Measurements from ENCODE around the gene EFTUD2.

Gene EFTUD2

DNA sequence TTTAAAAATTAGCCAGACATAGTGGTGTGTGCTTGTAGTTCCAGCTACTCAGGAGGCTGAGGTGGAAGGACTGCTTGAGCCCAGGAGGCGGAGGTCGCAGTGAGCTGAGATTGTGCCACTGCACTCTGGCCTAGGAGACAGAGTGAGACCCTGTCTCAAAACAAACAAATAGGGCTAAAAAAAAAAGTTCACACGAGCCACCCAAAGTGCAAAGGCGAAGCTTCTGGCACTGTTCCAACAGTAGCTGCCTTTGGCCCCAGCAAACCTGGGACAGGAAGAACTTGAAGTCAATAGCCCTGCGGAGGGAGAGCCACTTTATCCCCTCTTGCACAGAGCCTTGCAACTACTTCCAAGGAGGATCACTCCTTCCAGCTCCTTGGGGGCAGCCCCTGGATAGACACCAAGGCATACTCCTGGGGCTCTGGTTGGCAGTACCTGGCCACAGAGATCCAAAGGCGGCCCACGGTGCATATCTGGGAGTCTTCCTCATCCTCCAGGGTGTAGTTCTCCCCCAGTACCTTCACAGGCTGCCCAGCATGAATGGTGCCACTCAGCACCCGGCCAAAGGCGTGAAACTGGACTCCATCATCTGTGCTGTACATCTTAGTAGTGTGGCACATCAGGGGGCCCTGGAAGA, 36.8 kb downstream of the EFTUD2 start:
- H3K4me3 ChIP-seq (ENCODE audit: low read depth, low read length): no peak overlapping the region
- DNase-seq (ENCODE audit: low read depth): no peak

DNA sequence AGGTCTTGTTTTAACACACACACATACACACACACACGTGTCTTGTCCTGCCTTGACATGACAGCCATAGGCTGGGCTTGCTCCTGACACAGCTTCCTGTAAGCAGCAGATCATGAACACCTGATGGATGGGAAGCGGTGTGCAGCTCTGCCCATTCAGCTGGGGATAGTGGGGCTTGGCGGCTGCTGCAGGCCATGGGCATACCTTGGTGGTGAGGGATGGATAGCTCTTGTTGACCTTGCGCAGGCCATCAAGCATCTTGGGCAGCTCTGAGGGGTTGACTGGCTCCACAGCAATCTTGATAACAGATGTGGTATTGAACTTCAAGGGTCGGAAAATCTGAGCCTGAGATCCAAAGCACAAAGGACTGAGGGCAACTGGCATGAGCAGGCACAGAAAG, 39.5 kb downstream of the EFTUD2 start:
- no peak overlapping the region for H3K4me3 ChIP-seq (ENCODE audit: low read depth, low read length)
- no peak for DNase-seq (ENCODE audit: low read depth)

DNA sequence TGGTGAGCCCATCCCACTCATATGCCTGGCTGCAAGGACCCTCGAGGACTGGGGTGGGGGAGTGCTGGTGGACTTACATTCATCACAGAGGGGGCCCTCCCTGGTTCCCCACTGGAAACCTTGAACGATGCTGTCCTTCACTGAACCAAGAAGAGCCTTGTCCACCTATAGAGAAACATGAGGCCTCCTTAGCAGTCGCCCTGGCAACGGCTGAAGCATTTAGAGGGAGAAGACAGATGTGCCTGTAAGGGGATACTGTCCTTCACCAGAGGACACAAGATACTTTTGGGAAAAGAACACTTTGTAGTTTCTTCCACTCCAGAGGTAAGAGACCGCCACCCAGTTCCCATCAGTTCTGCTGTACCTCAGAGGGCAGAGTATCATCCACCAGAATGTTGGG, 45.1 kb downstream of the EFTUD2 start:
- H3K4me3 ChIP-seq (ENCODE audit: low read depth, low read length): no peak overlapping the region
- DNase-seq (ENCODE audit: low read depth): no peak

DNA sequence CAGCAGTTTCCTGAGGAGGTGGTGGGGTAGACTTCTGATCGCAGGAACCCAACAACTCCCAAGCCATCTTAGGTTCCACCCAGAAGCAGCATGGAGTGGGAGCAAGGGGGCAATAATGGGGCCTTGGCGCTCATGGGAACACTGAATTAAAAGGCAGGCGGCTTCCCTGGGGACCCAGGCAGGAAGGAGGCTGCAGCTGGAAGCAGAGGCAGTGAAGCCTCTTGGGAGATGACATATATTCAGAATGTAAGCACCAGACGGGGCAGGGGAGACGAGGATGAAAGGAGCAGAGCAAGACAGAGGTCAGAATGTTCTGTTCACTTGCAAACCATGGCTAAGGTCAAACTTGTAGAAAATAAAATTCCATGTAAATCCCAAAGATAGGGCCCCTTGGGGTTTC, 48.6 kb downstream of the EFTUD2 start:
- no peak for DNase-seq (ENCODE audit: low read depth)
- no peak overlapping the region for H3K4me3 ChIP-seq (ENCODE audit: low read depth, low read length)

DNA sequence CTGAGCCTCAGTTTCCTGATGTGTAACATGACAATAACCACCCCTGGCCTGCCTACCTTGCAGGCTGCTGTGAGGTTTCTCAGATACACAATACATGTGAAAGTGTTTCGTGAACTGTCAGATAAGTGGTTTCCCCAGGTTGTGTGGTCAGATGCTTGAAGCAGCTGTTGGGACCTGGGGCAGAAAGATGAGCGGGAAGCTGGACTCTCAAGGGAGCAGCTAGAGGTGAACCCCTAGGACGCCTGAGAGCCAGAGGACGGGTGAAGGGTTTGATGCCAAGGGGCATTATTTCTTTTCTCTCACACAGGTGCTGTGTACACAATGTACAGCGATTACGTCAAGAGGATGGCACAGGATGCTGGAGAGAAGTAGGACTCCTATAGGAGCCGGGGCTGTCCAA, 49.2 kb downstream of the EFTUD2 start:
- H3K4me3 ChIP-seq (ENCODE audit: low read depth, low read length): no peak overlapping the region
- DNase-seq (ENCODE audit: low read depth): no peak

DNA sequence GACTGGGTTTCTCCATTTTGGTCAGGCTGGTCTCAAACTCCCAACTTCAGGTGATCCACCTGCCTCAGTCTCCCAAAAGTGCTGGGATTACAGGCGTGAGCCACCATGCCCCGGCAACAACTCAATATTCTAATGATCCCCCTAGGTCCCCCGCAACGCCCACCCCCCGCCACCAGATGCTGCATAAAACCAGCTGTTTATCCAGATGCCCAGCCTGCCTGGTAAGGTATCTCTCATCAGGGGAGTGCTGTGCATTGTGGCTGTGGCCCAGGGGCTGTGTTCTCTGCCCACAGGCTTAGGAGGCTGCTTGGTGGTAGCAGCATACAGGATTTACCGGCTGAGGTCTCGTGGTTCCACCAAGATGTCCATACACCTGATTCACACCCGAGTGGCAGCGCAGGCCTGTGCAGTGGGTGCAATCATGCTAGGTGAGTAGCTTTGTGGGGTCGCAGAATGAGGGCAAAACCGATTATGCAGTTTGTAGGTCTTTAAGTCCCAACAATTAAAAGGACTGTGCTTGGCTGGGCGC, 50.2 kb downstream of the EFTUD2 start:
- H3K4me3 ChIP-seq (ENCODE audit: low read depth, low read length): no peak overlapping the region
- DNase-seq (ENCODE audit: low read depth): no peak

DNA sequence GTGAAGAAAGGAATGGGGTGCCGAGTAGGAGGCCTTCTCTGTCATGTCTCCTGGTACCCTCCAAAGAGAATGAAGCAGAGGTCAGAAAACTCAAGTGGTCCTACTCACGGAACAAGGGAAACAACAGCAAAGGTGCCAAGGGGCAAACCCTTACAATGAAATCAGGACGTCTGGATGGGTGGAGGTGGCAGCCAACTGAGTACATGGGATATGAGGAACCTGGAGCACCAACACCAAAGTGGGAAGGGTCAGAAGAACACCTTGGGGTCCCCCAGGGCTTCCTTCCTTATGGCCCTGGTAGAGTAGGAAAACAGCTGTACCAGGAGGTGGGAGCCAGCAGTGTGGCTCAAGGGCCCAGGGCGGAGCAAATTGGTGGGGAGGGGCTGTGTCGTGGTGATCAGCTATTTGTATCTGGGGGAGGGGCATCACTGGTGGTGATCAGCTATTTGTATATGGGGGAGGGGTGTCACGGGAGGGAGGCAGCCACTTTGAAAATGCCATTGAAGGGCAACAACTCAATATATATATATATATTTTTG, 50.9 kb downstream of the EFTUD2 start:
- H3K4me3 ChIP-seq (ENCODE audit: low read depth, low read length): no peak overlapping the region
- DNase-seq (ENCODE audit: low read depth): no peak

DNA sequence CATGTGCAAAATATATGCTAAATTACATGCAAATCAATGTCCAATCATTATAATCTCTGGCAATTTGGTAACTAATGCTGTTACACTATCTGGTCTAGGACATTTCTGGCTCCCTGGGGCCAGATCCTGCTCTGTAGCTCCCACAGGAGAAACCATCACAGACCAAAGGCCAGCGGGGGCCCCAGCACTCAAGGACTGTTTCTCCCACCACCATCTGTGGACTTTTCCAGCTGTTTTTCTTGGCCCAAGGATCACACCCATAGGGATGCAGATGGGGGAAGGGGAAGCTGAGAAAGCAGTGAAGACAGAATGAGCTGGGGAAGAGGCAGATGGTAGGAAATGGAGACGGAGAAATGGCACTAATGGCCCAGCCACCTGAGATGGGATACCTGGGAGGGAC, 51.7 kb downstream of the EFTUD2 start, which contains the start of gene HIGD1B:
HIGD1B (plus strand) TSS at position 298 of the 400 bp plus-strand sequence. CDS start 270 bp downstream, outside the sequence.
- no peak for DNase-seq (ENCODE audit: low read depth)
- H3K4me3 ChIP-seq (ENCODE audit: low read depth, low read length): no peak within 1 kb of the TSS

DNA sequence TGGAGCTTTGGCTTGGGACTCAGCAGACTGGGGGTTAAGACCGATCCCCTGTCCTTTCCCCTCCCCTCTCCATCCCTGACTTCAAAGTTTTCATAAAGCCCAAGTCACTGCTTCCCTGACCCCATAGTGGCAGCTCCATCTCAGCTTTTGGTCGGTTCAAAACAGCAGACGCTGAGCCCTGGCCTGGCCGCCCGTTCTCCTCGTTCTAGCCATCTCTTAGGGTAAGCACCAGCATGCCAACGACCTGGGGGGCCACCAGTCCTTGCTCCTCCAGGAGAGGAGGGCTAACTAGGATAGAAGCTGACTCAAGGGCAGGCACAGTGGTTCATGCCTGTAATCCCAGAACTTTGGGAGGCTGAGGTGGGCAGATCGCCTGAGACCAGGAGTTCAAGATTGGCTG, 53.0 kb downstream of the EFTUD2 start:
- no peak overlapping the region for H3K4me3 ChIP-seq (ENCODE audit: low read depth, low read length)
- DNase-seq (ENCODE audit: low read depth): no peak

DNA sequence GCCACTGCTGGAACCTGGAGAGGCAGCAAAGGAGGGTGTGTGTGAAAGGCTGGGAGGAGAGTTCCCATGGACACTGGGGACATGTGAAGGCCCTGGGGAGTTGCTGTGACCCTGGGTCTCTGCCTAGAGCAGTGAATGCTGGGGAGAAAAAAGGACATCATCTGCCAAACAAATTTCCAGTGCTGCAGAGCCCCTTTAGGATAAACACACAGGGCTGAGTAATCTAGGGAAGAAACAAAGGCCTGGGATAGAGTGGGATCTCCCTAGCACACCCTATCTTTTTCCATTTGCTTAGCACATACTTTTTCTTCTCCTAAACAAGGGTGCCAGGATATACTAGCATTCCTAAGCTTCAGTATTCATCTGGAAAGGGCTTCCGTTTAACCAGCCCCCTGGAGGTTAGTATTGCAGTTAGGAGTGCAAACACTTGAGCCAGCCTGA, 54.8 kb downstream of the EFTUD2 start:
- no peak overlapping the region for H3K4me3 ChIP-seq (ENCODE audit: low read depth, low read length)
- DNase-seq (ENCODE audit: low read depth): no peak

DNA sequence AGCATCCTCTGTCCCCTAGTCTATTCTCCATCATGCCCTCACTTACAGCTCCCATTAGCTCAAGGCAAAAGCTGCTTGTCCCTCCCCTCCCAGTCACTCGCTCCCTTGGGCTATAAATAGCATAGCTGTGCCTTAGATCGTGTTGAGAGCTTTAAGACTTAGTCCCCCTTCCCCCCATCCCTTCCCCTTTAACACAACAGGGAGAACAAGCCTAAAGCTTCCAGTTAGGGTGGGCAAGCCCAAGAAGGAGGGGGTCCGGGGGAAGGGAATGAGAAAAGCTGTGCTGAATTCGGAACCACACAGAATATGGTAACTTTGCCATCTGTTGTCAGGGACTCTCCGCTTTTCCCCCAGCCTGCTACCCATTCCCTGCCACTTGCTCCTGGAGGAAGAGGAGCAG, 56.5 kb downstream of the EFTUD2 start:
- H3K4me3 ChIP-seq (ENCODE audit: low read depth, low read length): no peak overlapping the region
- DNase-seq (ENCODE audit: low read depth): no peak

DNA sequence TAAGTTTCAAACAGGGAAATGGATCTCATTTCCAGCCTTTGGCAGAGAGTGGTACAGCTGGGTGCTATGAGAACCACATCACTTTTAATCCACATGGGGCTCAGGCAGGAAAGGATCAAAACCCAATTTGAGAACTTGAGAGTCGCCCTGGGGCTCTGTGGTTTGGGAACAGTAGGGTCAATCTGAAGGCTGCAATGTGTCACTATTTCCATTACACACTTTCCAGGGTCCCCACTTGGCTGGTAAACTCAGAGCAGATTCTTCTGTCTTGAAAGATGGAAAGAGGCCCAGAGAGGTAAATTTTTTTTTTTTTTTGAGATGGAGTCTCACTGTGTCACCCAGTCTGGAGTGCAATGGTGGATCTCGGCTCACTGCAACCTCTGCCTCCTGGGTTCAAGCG, 58.3 kb downstream of the EFTUD2 start:
- no peak for DNase-seq (ENCODE audit: low read depth)
- no peak overlapping the region for H3K4me3 ChIP-seq (ENCODE audit: low read depth, low read length)

DNA sequence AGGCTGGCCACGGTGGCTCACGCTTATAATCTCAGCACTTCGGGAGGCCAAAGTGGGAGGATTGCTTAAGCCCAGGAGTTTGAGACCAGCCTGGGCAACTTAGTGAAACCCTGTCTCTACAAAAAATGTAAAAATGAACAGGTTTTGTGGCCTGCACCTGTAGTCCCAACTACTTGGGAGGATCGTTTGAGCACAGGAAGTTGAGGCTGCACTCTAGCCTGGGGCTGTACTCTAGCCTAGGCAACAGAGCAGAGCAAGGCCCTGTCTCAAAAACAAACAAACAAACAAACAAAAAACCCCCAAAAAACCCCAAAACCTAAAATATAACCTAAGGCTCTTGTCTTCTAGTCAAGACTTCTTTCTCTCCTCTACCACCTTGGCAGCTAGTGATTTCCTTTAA, 59.0 kb downstream of the EFTUD2 start:
- no peak overlapping the region for H3K4me3 ChIP-seq (ENCODE audit: low read depth, low read length)
- DNase-seq (ENCODE audit: low read depth): no peak

DNA sequence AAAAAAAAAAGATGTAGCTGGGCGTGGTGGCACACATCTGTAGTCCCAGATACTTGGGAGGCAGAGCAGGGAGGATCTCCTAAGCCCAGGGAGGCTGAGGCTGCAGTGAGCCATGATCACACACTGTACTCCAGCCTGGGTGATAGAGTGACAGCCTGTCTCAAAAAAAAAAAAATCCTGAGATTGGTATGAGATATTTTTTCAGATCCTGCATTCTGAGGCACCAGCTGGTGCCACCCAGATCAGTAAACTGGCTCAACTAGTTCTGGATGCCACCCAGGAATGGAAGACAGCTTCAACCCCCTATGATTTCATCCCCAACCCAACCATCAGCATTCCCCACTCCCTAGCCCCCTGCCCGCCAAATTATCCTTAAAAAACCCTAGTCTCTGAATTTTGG, 62.0 kb downstream of the EFTUD2 start:
- DNase-seq (ENCODE audit: low read depth): no peak
- no peak overlapping the region for H3K4me3 ChIP-seq (ENCODE audit: low read depth, low read length)

DNA sequence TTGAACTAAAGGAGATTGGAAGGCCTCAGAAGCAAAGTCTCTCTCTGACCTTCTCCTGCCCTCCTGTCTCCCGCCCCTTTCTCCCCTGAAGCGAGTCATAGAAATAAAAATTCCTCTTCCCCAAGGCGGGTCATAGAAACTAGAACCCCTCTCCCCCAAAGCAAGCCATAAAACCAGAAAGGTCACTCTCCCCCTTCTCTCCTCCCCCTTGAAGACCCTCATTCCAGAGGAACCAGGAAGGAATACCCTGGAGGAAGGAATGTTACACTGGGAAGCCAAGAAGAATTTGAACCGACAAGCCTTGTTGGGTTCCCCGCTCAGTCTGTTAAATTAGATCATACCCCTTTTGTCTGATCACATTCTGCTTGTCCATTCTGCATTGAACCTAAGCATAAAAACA, 66.4 kb downstream of the EFTUD2 start:
- no peak overlapping the region for H3K4me3 ChIP-seq (ENCODE audit: low read depth, low read length)
- no peak for DNase-seq (ENCODE audit: low read depth)

DNA sequence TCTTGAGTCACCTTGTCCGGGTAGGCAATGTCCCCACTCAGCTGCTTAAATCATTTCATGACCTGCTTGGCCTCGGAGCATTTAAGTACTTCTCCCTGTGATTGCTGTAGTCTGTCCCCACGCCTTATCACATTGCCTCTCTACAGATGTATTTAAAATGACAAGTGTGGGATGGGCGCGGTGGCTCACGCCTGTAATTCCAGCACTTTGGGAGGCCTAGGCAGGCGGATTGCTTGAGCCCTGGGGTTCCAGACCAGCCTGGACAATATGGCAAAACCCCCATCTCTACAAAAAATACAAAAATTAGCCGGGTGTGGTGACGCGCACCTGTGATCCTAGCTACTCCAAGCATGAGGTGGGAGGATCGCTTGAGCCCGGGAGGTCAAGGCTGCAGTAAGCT, 67.9 kb downstream of the EFTUD2 start:
- no peak for DNase-seq (ENCODE audit: low read depth)
- no peak overlapping the region for H3K4me3 ChIP-seq (ENCODE audit: low read depth, low read length)

DNA sequence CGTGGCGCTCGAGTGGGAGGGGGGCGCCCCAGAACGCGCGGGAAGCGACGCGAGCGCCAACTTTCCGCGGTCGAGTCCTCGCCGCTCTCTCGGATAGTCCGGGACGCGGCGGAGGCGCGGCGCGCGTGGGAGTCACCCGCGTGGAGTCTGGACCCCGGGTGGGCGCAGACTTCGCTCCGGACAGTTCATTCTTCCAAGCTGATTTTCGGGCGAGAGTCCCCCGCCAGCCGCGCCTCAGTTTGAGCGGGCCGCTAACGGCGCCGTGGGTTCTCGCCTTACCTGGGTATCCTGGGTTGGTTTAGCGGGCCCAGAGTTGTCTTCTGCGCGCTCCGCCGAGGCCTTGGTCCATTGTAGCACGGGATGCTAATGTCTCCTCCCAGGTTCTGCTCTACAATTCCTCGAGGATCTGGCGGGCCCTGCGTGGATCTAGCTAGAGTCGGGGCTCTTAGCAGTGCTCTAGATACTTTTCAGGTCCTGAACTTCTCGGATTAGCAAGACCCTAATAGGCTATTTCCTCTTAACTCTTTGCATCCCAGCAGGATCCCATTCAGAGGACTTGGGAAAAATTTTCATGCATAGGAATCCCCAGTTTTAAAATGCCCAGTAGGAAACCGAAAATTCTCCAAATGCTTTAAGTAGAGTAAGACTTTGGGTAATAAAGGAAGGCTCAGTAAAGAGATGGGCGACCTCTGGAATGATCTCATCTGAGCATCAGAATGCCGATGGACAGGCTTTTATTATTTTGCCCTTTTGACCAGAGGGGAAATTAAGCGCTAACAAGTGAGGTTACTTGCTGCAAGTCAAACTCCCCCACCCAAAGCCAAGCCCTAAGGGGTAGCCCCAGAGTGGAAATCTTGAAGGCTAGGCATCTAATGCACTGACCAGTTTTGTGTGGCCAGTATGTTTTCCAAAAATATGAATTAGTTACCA, 68.6 kb downstream of the EFTUD2 start:
- no peak for DNase-seq (ENCODE audit: low read depth)
- H3K4me3 ChIP-seq (ENCODE audit: low read depth, low read length): peak overlapping the region; percentile 83

DNA sequence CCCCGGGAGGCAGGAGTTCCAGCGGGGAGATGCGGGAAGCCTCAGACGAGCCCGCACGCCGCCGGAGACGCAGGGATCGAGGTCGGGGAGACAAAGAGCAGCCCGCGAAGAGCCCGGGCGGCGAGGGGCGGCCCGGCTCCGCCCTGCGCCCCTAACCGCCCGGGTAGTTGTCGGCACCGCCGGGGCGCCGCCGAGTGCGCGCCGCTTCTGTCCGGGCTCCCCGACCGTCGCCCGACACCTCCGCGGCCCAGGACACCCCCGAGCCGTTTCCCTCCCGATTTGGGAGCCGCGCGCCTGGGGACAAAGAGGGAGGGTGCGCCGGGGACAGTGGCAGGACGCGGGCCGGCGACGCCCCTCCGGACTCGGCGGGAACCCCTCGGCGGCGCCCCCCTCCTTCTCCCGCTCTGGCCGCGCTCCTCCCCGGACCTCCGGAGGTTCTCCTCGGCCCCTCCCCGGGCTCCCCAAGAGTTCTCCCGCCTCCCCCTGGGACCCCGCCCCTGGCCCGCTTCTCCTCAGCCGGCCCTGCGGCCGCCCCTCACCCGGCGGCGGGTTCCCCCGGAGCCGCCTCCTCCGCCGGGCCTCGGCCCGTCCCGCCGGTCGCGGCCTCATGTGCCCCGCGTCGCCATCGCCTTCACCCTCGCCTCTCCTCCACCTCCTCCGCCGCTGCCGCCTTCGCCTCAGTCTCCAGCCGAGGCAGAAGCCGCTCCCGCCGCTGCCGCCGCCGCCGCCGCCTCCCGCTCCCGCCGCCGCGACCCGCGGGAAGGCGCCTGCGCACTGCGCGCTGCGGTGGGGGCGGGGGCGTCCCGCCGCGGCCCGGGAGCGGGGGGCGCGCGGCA, 69.5 kb downstream of the EFTUD2 start, which contains the start of gene GJC1:
GJC1 (minus strand) TSS at position 765 of the 836 bp plus-strand sequence. CDS start 24,470 bp downstream, outside the sequence.
- H3K4me3 ChIP-seq (ENCODE audit: low read depth, low read length): peak within 1 kb of the TSS; percentile 83
- DNase-seq (ENCODE audit: low read depth): no peak

DNA sequence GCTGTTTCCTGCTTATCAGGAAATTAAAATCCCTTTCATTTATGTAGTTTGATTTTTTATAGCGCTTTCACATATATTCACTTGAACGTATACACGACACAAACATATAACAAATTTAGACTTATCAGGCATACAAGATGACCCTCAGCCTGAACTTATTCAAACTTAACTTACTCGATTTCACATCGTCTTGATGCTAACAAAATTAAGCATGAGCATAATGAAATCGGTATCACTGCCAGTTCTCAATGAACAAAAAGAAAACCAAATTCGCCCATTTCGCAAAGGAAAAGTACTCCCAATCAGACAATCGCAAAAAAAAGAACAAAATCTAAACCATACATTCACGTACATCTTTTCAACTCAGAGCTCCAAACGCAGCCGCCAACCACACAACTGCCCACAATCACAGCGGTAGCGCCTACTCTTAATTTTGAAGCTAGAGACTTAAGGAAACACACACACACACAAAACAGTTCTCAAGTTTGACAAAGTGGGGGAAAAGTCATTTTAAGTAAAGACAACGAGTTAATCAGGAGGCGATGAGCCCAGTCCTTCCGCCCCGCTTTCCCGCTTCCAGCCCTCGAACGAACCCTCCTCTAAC, 70.2 kb downstream of the EFTUD2 start:
- H3K4me3 ChIP-seq (ENCODE audit: low read depth, low read length): peak overlapping the region; percentile 83
- DNase-seq (ENCODE audit: low read depth): no peak
